ENCODE data around the gene ZNF469. TPM values are rescaled to one million over a fixed set of nuclear protein-coding genes. Genes with fewer than 3 reads are reported as not detected.
A peak's percentile ranks its signal among the peaks of the same experiment; 100 is the strongest.

Gene ZNF469
- total and polyA plus RNA-seq, 2 of the 13 experiments (the other 11 are each of a cell fraction or from before 2014, with no cell fraction given): not detected

- DNase-seq (ENCODE audit: low spot score): no peak
- H3K79me2 ChIP-seq (ENCODE audit: insufficient read depth, low read length): no peaks in the 10 kb centered on the region
- H3K9ac ChIP-seq (ENCODE audit: insufficient read depth, low read depth, low read length): no peak overlapping the region
- in situ Hi-C loops (cut with HindIII; ENCODE audit: extremely low pct_ligation_motif_present, low pct_unique_long_range_greater_than_20kb): no loop called here
- WGBS (ENCODE audit: low lambda C conversion rate): 39% methylated on average over 8 of the region's 8 CpGs
- H3K4me2 ChIP-seq (ENCODE audit: low read depth, low read length): no peak overlapping the region
- H3K36me3 ChIP-seq (replicated peaks in 1 of 2; ENCODE audit: control insufficient read depth in 1 of 2, insufficient read depth in 2 of 2, low read length in 2 of 2): no peaks in the 10 kb centered on the region
- no peak overlapping the region for H3K27ac ChIP-seq (ENCODE audit: extremely low read length, insufficient read depth, low read length)
- no peak for FAIRE-seq
- no peak overlapping the region for H2AFZ ChIP-seq (ENCODE audit: low read length)
- no peaks in the 10 kb centered on the region for H3K4me1 ChIP-seq (ENCODE audit: insufficient read depth, low read length)
- no peak overlapping the region for H3K4me3 ChIP-seq (replicated peaks in 1 of 3; ENCODE audit: insufficient read depth in 1 of 3, low read depth in 2 of 3, low read length in 3 of 3)
- peaks cover 7% of the 10 kb centered on the region; the same call in 1 of the 2 replicates for H3K9me3 ChIP-seq (ENCODE audit: low read length)
- no peak for ATAC-seq
- intact Hi-C loops (cut with micrococcal nuclease; ENCODE audit: unreplicated experiment): no loop called here
- TF ChIP-seq KDM4B (CRISPR knock-in tag; IDR thresholded peaks at IDR 0.05) (no peak), ZNF564 (CRISPR knock-in tag; IDR thresholded peaks at IDR 0.05) (peak; percentile 98)
- no peaks in the 10 kb centered on the region for H4K20me1 ChIP-seq (ENCODE audit: insufficient read depth, low read length)
- ChIA-PET POLR2A (no interaction called here), CTCF (ENCODE audit: low intra/inter-chr PET ratio, low total read pairs) (no interaction called here)
- peaks cover 3 to 46% of the 10 kb centered on the region in 2 experiments; a peak in 4 of 5 replicates for H3K27me3 ChIP-seq (ENCODE audit: control insufficient read depth in 1 of 2, insufficient read depth in 2 of 2, low read length in 2 of 2)
- no TSS peak for BruUV-seq (replicated peaks)
Measured at GRCh38 chr16:88343271-88343791, 39.4 kb upstream of the ZNF469 start.

GRCh38 chr16:88344411-88345030 is 38.2 kb upstream of the ZNF469 start:
- FAIRE-seq (no peak), ATAC-seq (no peak), DNase-seq (ENCODE audit: low spot score) (no peak)
- Histone ChIP-seq H3K4me3 (replicated peaks in 1 of 3; ENCODE audit: insufficient read depth in 1 of 3, low read depth in 2 of 3, low read length in 3 of 3) (no peak overlapping the region), H3K9ac (ENCODE audit: insufficient read depth, low read depth, low read length) (no peak overlapping the region), H2AFZ (ENCODE audit: low read length) (no peak overlapping the region), H3K4me2 (ENCODE audit: low read depth, low read length) (no peak overlapping the region), H3K27me3 (ENCODE audit: control insufficient read depth in 1 of 2, insufficient read depth in 2 of 2, low read length in 2 of 2) (peaks cover 3 to 46% of the 10 kb centered on the region in 2 experiments; a peak in 4 of 5 replicates), H3K9me3 (ENCODE audit: low read length) (peaks cover 7% of the 10 kb centered on the region; the same call in 1 of the 2 replicates), H3K36me3 (replicated peaks in 1 of 2; ENCODE audit: control insufficient read depth in 1 of 2, insufficient read depth in 2 of 2, low read length in 2 of 2) (no peaks in the 10 kb centered on the region), H4K20me1 (ENCODE audit: insufficient read depth, low read length) (no peaks in the 10 kb centered on the region), H3K79me2 (ENCODE audit: insufficient read depth, low read length) (no peaks in the 10 kb centered on the region), H3K27ac (ENCODE audit: extremely low read length, insufficient read depth, low read length) (no peak overlapping the region), H3K4me1 (ENCODE audit: insufficient read depth, low read length) (no peaks in the 10 kb centered on the region)
- WGBS (ENCODE audit: low lambda C conversion rate): 45% methylated on average over 9 of the region's 20 CpGs
- BruUV-seq (replicated peaks): no TSS peak
- CTCF ChIA-PET (ENCODE audit: low intra/inter-chr PET ratio, low total read pairs): no interaction called here
- in situ Hi-C loops (cut with HindIII; ENCODE audit: extremely low pct_ligation_motif_present, low pct_unique_long_range_greater_than_20kb): no loop called here
- POLR2A ChIA-PET: no interaction called here
- TF ChIP-seq SMC3 (IDR thresholded peaks at IDR 0.05; ENCODE audit: low read length) (no peak), ZNF768 (CRISPR knock-in tag; IDR thresholded peaks at IDR 0.05) (peak; percentile 97)
- intact Hi-C loops (cut with micrococcal nuclease; ENCODE audit: unreplicated experiment): no loop called here
